Endothelial cell of umbilical vein (primary cell): Measurements from ENCODE around the gene SLC35G3. TPM values are rescaled to one million over a fixed set of nuclear protein-coding genes. Genes with fewer than 3 reads are reported as not detected.
"Not testable (repeated sequence)": the region's sequence is repeated elsewhere in the genome, so short reads cannot be mapped to it uniquely, and the experiment has no call there.

Experiments used
- BruUV-seq: library from RNA; stranded (reverse); fragments of 400-500 nt; replicated peaks from 2 replicates; lab custom pipeline; 2021; lab: Mats Ljungman, UMichigan
- CTCF ChIA-PET: fragments of 300-600, 350-600 bp; sonication (Branson Sonifier 250); formaldehyde crosslinking; loops from one replicate; lab custom pipeline; 2021; ENCODE audit warnings: antibody characterized with exemption, inconsistent platforms; lab: Charles Lee
- POLR2A ChIA-PET: fragments of 300-600, 350-600 bp; sonication (Branson Sonifier 250); formaldehyde crosslinking; loops from one replicate; lab custom pipeline; 2021; ENCODE audit warnings: antibody characterized with exemption, inconsistent platforms; lab: Charles Lee
- DNase-seq: peaks from one replicate; pipeline ENCODE4 v3.0.0-alpha.2; 2011; ENCODE audit warnings: low read depth, low spot score
- FAIRE-seq: peaks from 2 replicates; lab custom pipeline; 2011; peaks lifted over from hg19 to GRCh38; lab: Jason Lieb, UNC
- H2AFZ ChIP-seq: 2 replicates; pipeline ENCODE4 v1.6.0; 2012; ENCODE audit warnings: low read depth, low read length, control low read depth, inconsistent platforms
- H3K27ac ChIP-seq: 2 replicates; pipeline ENCODE4 v1.5.1; 2011; ENCODE audit warnings: low read depth, mild to moderate bottlenecking, control low read depth, low read length, moderate library complexity; ENCODE audit not compliant: insufficient read depth
- H3K27me3 ChIP-seq, 2 experiments: 2 replicates each; pipeline versions ENCODE4 v1.6.0 to v1.6.1; 2011; ENCODE audit warnings: low read length in 2 of 2, mixed read lengths in 1 of 2; ENCODE audit not compliant: control insufficient read depth in 2 of 2, insufficient read depth in 2 of 2
- H3K36me3 ChIP-seq, 2 experiments: 2 replicates in 1 of 2; 3 replicates in 1 of 2; pipeline ENCODE4 v1.5.1; 2011; ENCODE audit warnings: low read length in 2 of 2, mild to moderate bottlenecking in 1 of 2, moderate library complexity in 1 of 2; ENCODE audit not compliant: control insufficient read depth in 2 of 2, insufficient read depth in 2 of 2; ENCODE audit errors: extremely low read depth in 1 of 2
- H3K4me1 ChIP-seq: 3 replicates; pipeline ENCODE4 v1.5.1; 2011; ENCODE audit warnings: mild to moderate bottlenecking, low read length; ENCODE audit not compliant: control insufficient read depth, insufficient read depth; ENCODE audit errors: extremely low read depth
- H3K4me2 ChIP-seq: 2 replicates; pipeline ENCODE4 v1.6.1; 2011; ENCODE audit warnings: low read length, control low read depth, mixed read lengths; ENCODE audit not compliant: insufficient read depth
- H3K4me3 ChIP-seq, 3 experiments: fragments of 200-600 bp in 1 of 3; sonication (generic), shearing (Covaris generic) in 1 of 3; replicated peaks in 1 of 3; 2 replicates each; pipeline ENCODE4 v1.5.1; 2011 to 2016; ENCODE audit warnings: control low read depth in 3 of 3, low read length in 3 of 3, mild to moderate bottlenecking in 2 of 3, inconsistent platforms in 1 of 3, low read depth in 1 of 3, moderate library complexity in 1 of 3; ENCODE audit not compliant: insufficient read depth in 1 of 3
- H3K79me2 ChIP-seq: 2 replicates; pipeline ENCODE4 v1.6.0; 2012; ENCODE audit warnings: low read length, inconsistent platforms; ENCODE audit not compliant: control insufficient read depth, insufficient read depth
- H3K9ac ChIP-seq: replicated peaks from 2 replicates; pipeline ENCODE3; 2011; ENCODE audit warnings: low read length, control low read depth; ENCODE audit not compliant: insufficient read depth; ENCODE audit errors: extremely low read depth
- H3K9me1 ChIP-seq: replicated peaks from 3 replicates; pipeline ENCODE4 v1.6.0; 2011; ENCODE audit warnings: mild to moderate bottlenecking, low read length; ENCODE audit not compliant: control insufficient read depth, insufficient read depth; ENCODE audit errors: extremely low read depth
- H3K9me3 ChIP-seq: replicated peaks from 2 replicates; pipeline ENCODE4 v1.5.1; 2012; ENCODE audit warnings: low read length, inconsistent platforms; ENCODE audit not compliant: control insufficient read depth, insufficient read depth
- H4K20me1 ChIP-seq: replicated peaks from 2 replicates; pipeline ENCODE3; 2011; ENCODE audit warnings: mild to moderate bottlenecking, low read length; ENCODE audit not compliant: control insufficient read depth, insufficient read depth; ENCODE audit errors: extremely low read depth
- EZH2 ChIP-seq: IDR thresholded peaks from 2 replicates; pipeline ENCODE4 v1.6.1; 2012; ENCODE audit warnings: borderline replicate concordance, low read depth, mild to moderate bottlenecking, moderate library complexity, low read length, inconsistent platforms; ENCODE audit not compliant: severe bottlenecking
- FOS ChIP-seq: IDR thresholded peaks from 2 replicates; pipeline ENCODE4 v1.6.1; 2011; ENCODE audit warnings: mild to moderate bottlenecking, low read length, moderate library complexity, borderline replicate concordance; ENCODE audit not compliant: insufficient read depth
- GATA2 ChIP-seq: IDR thresholded peaks from 2 replicates; pipeline ENCODE4 v1.7.0; 2011; ENCODE audit warnings: low read depth, mild to moderate bottlenecking, moderate library complexity, mixed read lengths, low read length; ENCODE audit not compliant: insufficient read length, insufficient read depth
- JUN ChIP-seq: IDR thresholded peaks from 2 replicates; pipeline ENCODE4 v1.6.1; 2011; ENCODE audit warnings: borderline replicate concordance, low read depth; ENCODE audit not compliant: insufficient read length, insufficient read depth
- MYC ChIP-seq: IDR thresholded peaks from one replicate; pipeline ENCODE4 v1.6.1; 2011; ENCODE audit warnings: mild to moderate bottlenecking, low read depth, low read length
- POLR2A ChIP-seq: IDR thresholded peaks from 2 replicates; pipeline ENCODE4 v1.6.1; 2012; ENCODE audit warnings: low read depth, mild to moderate bottlenecking, control low read depth, low read length
- POLR2AphosphoS5 ChIP-seq: IDR thresholded peaks from 2 replicates; pipeline ENCODE4 v1.6.1; 2012; ENCODE audit warnings: low read depth, mild to moderate bottlenecking, control low read depth, low read length, moderate library complexity; ENCODE audit not compliant: insufficient read depth
- dilution Hi-C: fragments of 300-500 bp; cut with MboI; formaldehyde crosslinking; loops from one replicate; pipeline ENCODE4 v1.15.0; 2019; ENCODE audit warnings: low sequenced_read_pairs; ENCODE audit not compliant: extremely low pct_ligation_motif_present
- intact Hi-C: fragments of 100-400 bp; cut with micrococcal nuclease; formaldehyde crosslinking; loops from one replicate; pipeline ENCODE4 v1.10.0; 2022
- polyA plus RNA-seq, 4 experiments: library from polyadenylated mRNA; depleted of rRNA in 3 of 4; stranded (reverse) in 3 of 4; unstranded in 1 of 4; fragments of >200 nt; gene quantifications; 2 replicates each; pipeline versions ENCODE4 v1.2.1 to v1.2.3, GENCODE V29; 2011 to 2012; ENCODE audit warnings: missing spikeins in 1 of 4
- total RNA-seq: library from RNA; stranded (reverse); gene quantifications from 2 replicates; pipeline ENCODE4 v1.2.3, GENCODE V29; 2021
- TF ChIP-seq, protein P1 (sequence below): IDR thresholded peaks from 2 replicates; pipeline ENCODE4 v1.6.1; 2011; ENCODE audit not compliant: insufficient read depth, insufficient read length
- TF ChIP-seq, protein P2 (sequence below), 2 donors: IDR thresholded peaks; 1 replicate in 1 of 2; 2 replicates in 1 of 2; pipeline ENCODE4 v1.5.1; 2011; ENCODE audit warnings: low read length in 2 of 2, mild to moderate bottlenecking in 2 of 2, moderate library complexity in 2 of 2, control low read depth in 1 of 2, inconsistent platforms in 1 of 2, low read depth in 1 of 2; ENCODE audit not compliant: insufficient read depth in 1 of 2; ENCODE audit errors: extremely low read depth in 1 of 2

SLC35G3 gene
- total and polyA plus RNA-seq, 2 donors (not counting 3 experiments of a cell fraction or from before 2014, with no cell fraction given) = not detected

DNA sequence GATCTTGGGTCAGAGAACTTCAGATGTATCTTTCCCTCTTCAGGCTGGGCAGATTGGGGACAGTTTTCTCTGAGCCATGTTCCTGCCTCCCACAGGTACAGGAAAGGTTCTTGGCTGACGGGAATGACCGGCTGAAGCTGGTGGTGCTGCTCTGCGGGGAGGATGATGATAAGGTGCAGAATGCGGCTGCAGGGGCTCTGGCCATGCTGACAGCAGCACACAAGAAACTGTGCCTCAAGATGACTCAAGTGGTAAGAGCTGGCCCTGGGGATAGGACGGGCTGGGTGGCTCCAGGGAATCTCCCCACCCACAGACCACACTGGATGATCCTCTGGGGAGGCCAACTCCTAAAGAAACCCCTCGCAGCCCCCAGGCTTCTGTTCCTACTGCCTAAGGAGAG is 10.9 kb downstream of the SLC35G3 start:
- intact Hi-C loops = no loop called here
- H2AFZ ChIP-seq = no peak overlapping the region
- H3K79me2 ChIP-seq = no peaks in the 10 kb centered on the region
- no peaks in the 10 kb centered on the region for H3K36me3 ChIP-seq
- no peaks in the 10 kb centered on the region for H3K9me3 ChIP-seq
- H3K4me2 ChIP-seq = no peak overlapping the region
- ChIA-PET POLR2A (no interaction called here), CTCF (interaction anchor here (0.8 to 1.2 kb wide), 3 partner anchors 129 to 355 kb away, joined by 3 read pairs; no protein-coding TSS in a partner anchor)
- no peak overlapping the region for H3K9ac ChIP-seq
- H3K4me3 ChIP-seq = no peak overlapping the region
- no peaks in the 10 kb centered on the region for H3K4me1 ChIP-seq
- H3K27ac ChIP-seq = no peak overlapping the region
- dilution Hi-C loops = no loop called here
- DNase-seq (no peak), FAIRE-seq (no peak)
- TF ChIP-seq POLR2A = no peak
- TF ChIP-seq MYC = no peak
- TF ChIP-seq, protein P1, sequence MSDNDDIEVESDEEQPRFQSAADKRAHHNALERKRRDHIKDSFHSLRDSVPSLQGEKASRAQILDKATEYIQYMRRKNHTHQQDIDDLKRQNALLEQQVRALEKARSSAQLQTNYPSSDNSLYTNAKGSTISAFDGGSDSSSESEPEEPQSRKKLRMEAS = no peak
- TF ChIP-seq JUN = no peak
- TF ChIP-seq POLR2AphosphoS5 = no peak
- TF ChIP-seq EZH2 = no peak
- no peak for TF ChIP-seq GATA2
- TF ChIP-seq, protein P2, sequence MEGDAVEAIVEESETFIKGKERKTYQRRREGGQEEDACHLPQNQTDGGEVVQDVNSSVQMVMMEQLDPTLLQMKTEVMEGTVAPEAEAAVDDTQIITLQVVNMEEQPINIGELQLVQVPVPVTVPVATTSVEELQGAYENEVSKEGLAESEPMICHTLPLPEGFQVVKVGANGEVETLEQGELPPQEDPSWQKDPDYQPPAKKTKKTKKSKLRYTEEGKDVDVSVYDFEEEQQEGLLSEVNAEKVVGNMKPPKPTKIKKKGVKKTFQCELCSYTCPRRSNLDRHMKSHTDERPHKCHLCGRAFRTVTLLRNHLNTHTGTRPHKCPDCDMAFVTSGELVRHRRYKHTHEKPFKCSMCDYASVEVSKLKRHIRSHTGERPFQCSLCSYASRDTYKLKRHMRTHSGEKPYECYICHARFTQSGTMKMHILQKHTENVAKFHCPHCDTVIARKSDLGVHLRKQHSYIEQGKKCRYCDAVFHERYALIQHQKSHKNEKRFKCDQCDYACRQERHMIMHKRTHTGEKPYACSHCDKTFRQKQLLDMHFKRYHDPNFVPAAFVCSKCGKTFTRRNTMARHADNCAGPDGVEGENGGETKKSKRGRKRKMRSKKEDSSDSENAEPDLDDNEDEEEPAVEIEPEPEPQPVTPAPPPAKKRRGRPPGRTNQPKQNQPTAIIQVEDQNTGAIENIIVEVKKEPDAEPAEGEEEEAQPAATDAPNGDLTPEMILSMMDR (IDR thresholded peaks at IDR 0.05; ENCODE audit: extremely low read depth in 1 of 2, insufficient read depth in 1 of 2, low read depth in 1 of 2, low read length in 2 of 2) = no peak
- no peak for TF ChIP-seq FOS
- H3K27me3 ChIP-seq = no peaks in the 10 kb centered on the region
- H4K20me1 ChIP-seq = no peaks in the 10 kb centered on the region
- no TSS peak for BruUV-seq
- H3K9me1 ChIP-seq = no peaks in the 10 kb centered on the region

DNA sequence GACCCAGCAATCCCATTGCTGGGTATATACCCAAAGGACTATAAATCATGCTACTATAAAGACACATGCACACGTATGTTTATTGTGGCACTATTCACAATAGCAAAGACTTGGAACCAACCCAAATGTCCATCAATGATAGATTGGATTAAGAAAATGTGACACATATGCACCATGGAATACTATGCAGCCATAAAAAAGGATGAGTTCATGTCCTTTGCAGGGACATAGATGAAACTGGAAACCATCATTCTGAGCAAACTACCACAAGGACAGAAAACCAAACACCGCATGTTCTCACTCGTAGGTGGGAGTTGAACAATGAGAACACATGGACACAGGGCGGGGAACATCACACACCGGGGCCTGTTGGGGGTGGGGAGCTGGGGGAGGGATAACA is 14.8 kb downstream of the SLC35G3 start:
- DNase-seq, H3K9me1 ChIP-seq, H2AFZ ChIP-seq, H3K4me3 ChIP-seq, H3K27me3 ChIP-seq, dilution Hi-C loops, H3K4me1 ChIP-seq, H3K9ac ChIP-seq, FAIRE-seq, H3K79me2 ChIP-seq, H3K36me3 ChIP-seq, CTCF ChIA-PET, H4K20me1 ChIP-seq, BruUV-seq, POLR2A ChIA-PET, H3K9me3 ChIP-seq, H3K27ac ChIP-seq, H3K4me2 ChIP-seq: not testable (repeated sequence)
- intact Hi-C loops = loop anchor here (10.0 kb wide), 1 partner anchor 255 kb away; the partner anchor contains the start of gene SLFN12
